Ovary (tissue), 3 donors: Measurements from ENCODE around the gene CALCR.

ENCODE experiments used
- CTCF ChIP-seq, 3 donors: fragments of 450-650 bp in 2 of 3; fragments of 200-600 bp in 1 of 3; IDR thresholded peaks; one replicate each; pipeline versions ENCODE4 v1.5.1 to v1.8.0; 2016 to 2022; ENCODE audit warnings: antibody characterized with exemption in 3 of 3, mild to moderate bottlenecking in 1 of 3
- EP300 ChIP-seq: sonication (generic); formaldehyde crosslinking; IDR thresholded peaks from one replicate; pipeline ENCODE4 v1.6.1; 2017; ENCODE audit warnings: antibody characterized with exemption
- POLR2A ChIP-seq: fragments of 450-650 bp; IDR thresholded peaks from one replicate; pipeline ENCODE4 v1.6.1; 2017; ENCODE audit warnings: antibody characterized with exemption, mild to moderate bottlenecking, moderate library complexity
- donor health status: DM: no; HTN: no; CAD: no.

- no peak for TF ChIP-seq POLR2A
- TF ChIP-seq CTCF (IDR thresholded peaks at IDR 0.05), result no peak
- TF ChIP-seq EP300, result no peak
Measured at GRCh38 chr7:93407239-93407638, 167.3 kb downstream of the CALCR start.
